Smooth muscle cell (in vitro differentiated cells): ENCODE results near the gene CPB2. TPM values are rescaled to one million over a fixed set of nuclear protein-coding genes. Genes with fewer than 3 reads are reported as not detected.
A peak's percentile ranks its signal among the peaks of the same experiment; 100 is the strongest.

ENCODE experiments used
- DNase-seq: peaks from one replicate; lab custom pipeline; 2025; ENCODE audit not compliant: unreplicated experiment; lab: John Stamatoyannopoulos, UW
- H2AFZ ChIP-seq: fragments of 200-600 bp; sonication (generic); 2 replicates; pipeline ENCODE4 v1.6.0; 2016; ENCODE audit warnings: antibody characterized with exemption, low read depth, mild to moderate bottlenecking
- H3F3A ChIP-seq: fragments of 200-600 bp; sonication (generic); 2 replicates; pipeline ENCODE4 v1.6.0; 2017; ENCODE audit warnings: antibody characterized with exemption, low read depth
- H3K27ac ChIP-seq: fragments of 200-600 bp; sonication (generic); 2 replicates; pipeline ENCODE4 v1.5.1; 2016; ENCODE audit warnings: low read depth, mild to moderate bottlenecking
- H3K27me3 ChIP-seq: fragments of 200-600 bp; sonication (generic); 2 replicates; pipeline ENCODE4 v1.6.1; 2016; ENCODE audit warnings: low read depth, mild to moderate bottlenecking
- H3K36me3 ChIP-seq: fragments of 200-600 bp; sonication (generic); 2 replicates; pipeline ENCODE4 v1.5.1; 2016; ENCODE audit warnings: low read depth
- H3K4me1 ChIP-seq: fragments of 200-600 bp; sonication (generic); 2 replicates; pipeline ENCODE4 v1.5.1; 2016; ENCODE audit warnings: low read depth
- H3K4me2 ChIP-seq: fragments of 200-600 bp; sonication (generic); 2 replicates; pipeline ENCODE4 v1.6.0; 2016; ENCODE audit warnings: mild to moderate bottlenecking
- H3K4me3 ChIP-seq: fragments of 200-600 bp; sonication (generic); 2 replicates; pipeline ENCODE4 v1.5.1; 2016; ENCODE audit warnings: mild to moderate bottlenecking
- H3K79me2 ChIP-seq: fragments of 200-600 bp; sonication (generic); 2 replicates; pipeline ENCODE4 v1.6.0; 2016; ENCODE audit warnings: low read depth, mild to moderate bottlenecking
- H3K9ac ChIP-seq: fragments of 200-600 bp; sonication (generic); 2 replicates; pipeline ENCODE4 v1.6.0; 2016; ENCODE audit warnings: low read depth
- H3K9me3 ChIP-seq: fragments of 200-600 bp; sonication (generic); replicated peaks from 2 replicates; pipeline ENCODE4 v1.5.1; 2016; ENCODE audit warnings: low read depth
- H4K20me1 ChIP-seq: fragments of 200-600 bp; sonication (generic); 2 replicates; pipeline ENCODE4 v1.6.0; 2016; ENCODE audit warnings: low read depth
- CTCF ChIP-seq: fragments of 200-600 bp; sonication (generic); IDR thresholded peaks from 2 replicates; pipeline ENCODE4 v1.5.1; 2017; ENCODE audit warnings: borderline replicate concordance, mild to moderate bottlenecking, antibody characterized with exemption; ENCODE audit not compliant: insufficient read depth, poor library complexity, severe bottlenecking
- WGBS: methylation state at CpG from one replicate; pipeline ENCODE4 v1.1.7; 2016; ENCODE audit warnings: low lambda C conversion rate; 5-methylcytosine and 5-hydroxymethylcytosine counted together
- polyA plus RNA-seq: library from polyadenylated mRNA; unstranded; fragments of >200 nt; fragmentation: Nextera tagmentation; extraction: Ambion mirVana; gene quantifications from 2 replicates; pipeline ENCODE4 v1.2.1, GENCODE V29; 2016
- total RNA-seq: library from RNA; depleted of rRNA; stranded (reverse); fragments of >200 nt; gene quantifications from 2 replicates; pipeline ENCODE4 v1.2.3, GENCODE V29; 2014

The CPB2 gene
- total and polyA plus RNA-seq, 2 experiments from 2014 or later = 0.09 TPM; not detected in 1

GRCh38 chr13:46129124-46129523, 24.3 kb upstream of the CPB2 start:
- TF ChIP-seq CTCF = no peak
- Histone ChIP-seq H3K9ac (no peak overlapping the region), H3K4me2 (no peak overlapping the region), H3K4me3 (no peak overlapping the region), H3K9me3 (no peaks in the 10 kb centered on the region), H3K27ac (no peak overlapping the region), H3K27me3 (peaks cover 4% of the 10 kb centered on the region), H2AFZ (no peak overlapping the region), H4K20me1 (no peaks in the 10 kb centered on the region), H3K79me2 (no peaks in the 10 kb centered on the region), H3K36me3 (no peaks in the 10 kb centered on the region), H3F3A (no peaks in the 10 kb centered on the region), H3K4me1 (no peaks in the 10 kb centered on the region)
- 94% methylated on average over 2 of the region's 2 CpGs for WGBS
- DNase-seq = no peak

DNA sequence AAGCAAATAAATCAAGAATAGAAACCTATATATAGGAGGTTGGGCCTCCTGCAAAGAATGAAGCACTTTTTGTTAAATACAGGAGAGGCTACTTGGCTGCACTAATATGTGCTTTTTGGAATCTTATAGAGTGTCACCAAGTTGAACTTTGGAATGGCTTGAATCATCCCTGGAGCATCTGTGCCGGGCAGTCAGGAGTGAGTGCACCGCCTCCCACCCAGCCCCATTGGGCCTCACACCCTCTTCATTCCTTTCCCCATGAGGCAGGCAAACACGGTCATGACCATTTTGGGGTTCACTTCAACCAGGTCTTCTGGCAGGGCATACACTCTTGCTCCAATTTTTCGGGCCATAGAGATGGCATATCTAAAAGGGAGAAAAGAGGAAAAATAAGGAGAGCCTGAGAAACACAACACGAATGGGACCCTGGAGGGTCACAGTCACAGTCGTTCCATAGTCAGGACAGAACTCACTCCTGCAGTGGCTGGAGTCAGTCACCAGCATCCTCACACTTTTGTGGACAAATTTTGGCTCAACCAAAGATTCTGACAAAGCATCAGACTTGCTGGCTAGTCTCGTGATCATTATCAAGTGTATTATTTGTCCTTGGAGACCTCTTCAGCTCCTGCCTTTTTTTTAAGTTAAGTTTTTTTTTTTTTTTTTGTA, 22.7 kb upstream of the CPB2 start:
- Histone ChIP-seq H3K9me3 (no peaks in the 10 kb centered on the region), H3K27ac (no peak overlapping the region), H3K27me3 (peaks cover 4% of the 10 kb centered on the region), H4K20me1 (no peaks in the 10 kb centered on the region), H3F3A (no peaks in the 10 kb centered on the region), H3K79me2 (no peaks in the 10 kb centered on the region), H2AFZ (no peak overlapping the region), H3K36me3 (no peaks in the 10 kb centered on the region), H3K4me2 (no peak overlapping the region), H3K4me1 (no peaks in the 10 kb centered on the region), H3K4me3 (no peak overlapping the region), H3K9ac (no peak overlapping the region)
- 82% methylated on average over 7 of the region's 7 CpGs for WGBS
- no peak for TF ChIP-seq CTCF
- no peak for DNase-seq

- Histone ChIP-seq H4K20me1 (no peaks in the 10 kb centered on the region), H3K9ac (no peak overlapping the region), H2AFZ (no peak overlapping the region), H3K27ac (no peak overlapping the region), H3F3A (no peaks in the 10 kb centered on the region), H3K36me3 (no peaks in the 10 kb centered on the region), H3K9me3 (no peaks in the 10 kb centered on the region), H3K79me2 (no peaks in the 10 kb centered on the region), H3K4me3 (no peak overlapping the region), H3K4me1 (no peaks in the 10 kb centered on the region), H3K4me2 (no peak overlapping the region), H3K27me3 (peaks cover 4% of the 10 kb centered on the region)
- 57% methylated on average over 6 of the region's 6 CpGs for WGBS
- peak; percentile 9 for DNase-seq
- peak; percentile 70 for TF ChIP-seq CTCF
Measured at GRCh38 chr13:46126552-46127357, 21.9 kb upstream of the CPB2 start.
